ENCODE data around the gene SERP2.

DNA sequence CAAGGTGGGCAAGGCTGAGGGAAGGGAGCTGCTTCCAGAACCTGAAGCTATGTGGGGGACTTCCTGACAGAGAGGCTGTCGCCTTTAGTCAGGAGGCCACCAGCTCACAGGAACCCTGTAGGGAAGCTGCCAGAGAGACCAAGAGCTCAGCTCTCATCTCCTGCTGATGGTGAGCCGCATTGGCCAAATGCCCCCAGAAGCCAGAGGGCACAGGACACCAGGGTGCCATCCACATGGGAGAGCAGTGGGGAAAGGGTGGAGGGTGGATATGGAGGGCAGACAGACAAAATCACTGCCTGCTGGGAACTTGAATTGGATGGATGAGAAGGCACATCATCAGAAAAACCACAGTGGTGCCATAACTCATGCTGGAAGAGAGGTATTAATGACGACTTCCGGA, 36.0 kb downstream of the SERP2 start:
- TF ChIP-seq, protein P1, sequence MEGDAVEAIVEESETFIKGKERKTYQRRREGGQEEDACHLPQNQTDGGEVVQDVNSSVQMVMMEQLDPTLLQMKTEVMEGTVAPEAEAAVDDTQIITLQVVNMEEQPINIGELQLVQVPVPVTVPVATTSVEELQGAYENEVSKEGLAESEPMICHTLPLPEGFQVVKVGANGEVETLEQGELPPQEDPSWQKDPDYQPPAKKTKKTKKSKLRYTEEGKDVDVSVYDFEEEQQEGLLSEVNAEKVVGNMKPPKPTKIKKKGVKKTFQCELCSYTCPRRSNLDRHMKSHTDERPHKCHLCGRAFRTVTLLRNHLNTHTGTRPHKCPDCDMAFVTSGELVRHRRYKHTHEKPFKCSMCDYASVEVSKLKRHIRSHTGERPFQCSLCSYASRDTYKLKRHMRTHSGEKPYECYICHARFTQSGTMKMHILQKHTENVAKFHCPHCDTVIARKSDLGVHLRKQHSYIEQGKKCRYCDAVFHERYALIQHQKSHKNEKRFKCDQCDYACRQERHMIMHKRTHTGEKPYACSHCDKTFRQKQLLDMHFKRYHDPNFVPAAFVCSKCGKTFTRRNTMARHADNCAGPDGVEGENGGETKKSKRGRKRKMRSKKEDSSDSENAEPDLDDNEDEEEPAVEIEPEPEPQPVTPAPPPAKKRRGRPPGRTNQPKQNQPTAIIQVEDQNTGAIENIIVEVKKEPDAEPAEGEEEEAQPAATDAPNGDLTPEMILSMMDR (conservative IDR thresholded peaks at IDR 0.05; ENCODE audit: low read depth, low read length): no peak
- TF ChIP-seq EZH2 (IDR thresholded peaks at IDR 0.05; ENCODE audit: low read length, unreplicated experiment): no peak

All from PC-3 (cell line).